ENCODE measurements around the gene RFPL1.
"Not testable (repeated sequence)": the region's sequence is repeated elsewhere in the genome, so short reads cannot be mapped to it uniquely, and the experiment has no call there.

The RFPL1 gene

GRCh38 chr22:29438283-29438682, at the start of gene RFPL1:
Gene RFPL1, plus strand, starts transcription at chr22:29438583.
- not testable (repeated sequence) for H3K9me3 ChIP-seq (ENCODE audit: control insufficient read depth, low read length); H3K4me1 ChIP-seq (ENCODE audit: control insufficient read depth, insufficient read depth, low read length); H3K27me3 ChIP-seq (replicated peaks; ENCODE audit: control insufficient read depth, insufficient read depth, low read length)

GRCh38 chr22:29388759-29389090, 49.7 kb upstream of the RFPL1 start:
- H3K36me3 ChIP-seq (ENCODE audit: control insufficient read depth, insufficient read depth, low read length, severe bottlenecking): peaks cover 3% of the 10 kb centered on the region
- H3K4me3 ChIP-seq (ENCODE audit: low read length): peak overlapping the region; percentile 91
- peaks cover 18% of the 10 kb centered on the region for H3K4me1 ChIP-seq (ENCODE audit: control insufficient read depth, insufficient read depth, low read length)
- DNase-seq (ENCODE audit: low read depth): no peak
- no peaks in the 10 kb centered on the region for H3K9me3 ChIP-seq (ENCODE audit: control insufficient read depth, low read length)
- no peaks in the 10 kb centered on the region for H3K27me3 ChIP-seq (replicated peaks; ENCODE audit: control insufficient read depth, insufficient read depth, low read length)
- peak overlapping the region; percentile 84 for H3K9ac ChIP-seq (ENCODE audit: low read length)

More at GRCh38 chr22:29438283-29438682, at the start of gene RFPL1:
- H3K9ac ChIP-seq (ENCODE audit: low read length); H3K4me3 ChIP-seq (ENCODE audit: low read length); DNase-seq (ENCODE audit: low read depth); H3K36me3 ChIP-seq (ENCODE audit: control insufficient read depth, insufficient read depth, low read length, severe bottlenecking): not testable (repeated sequence)

- Histone ChIP-seq H3K27me3 (replicated peaks; ENCODE audit: control insufficient read depth, insufficient read depth, low read length) (no peaks in the 10 kb centered on the region), H3K4me1 (ENCODE audit: control insufficient read depth, insufficient read depth, low read length) (peaks cover 18% of the 10 kb centered on the region), H3K9ac (ENCODE audit: low read length) (no peak overlapping the region), H3K4me3 (ENCODE audit: low read length) (no peak overlapping the region), H3K9me3 (ENCODE audit: control insufficient read depth, low read length) (no peaks in the 10 kb centered on the region), H3K36me3 (ENCODE audit: control insufficient read depth, insufficient read depth, low read length, severe bottlenecking) (no peaks in the 10 kb centered on the region)
- DNase-seq (ENCODE audit: low read depth): no peak
Measured at GRCh38 chr22:29390270-29390669, 48.1 kb upstream of the RFPL1 start.

- no peak for DNase-seq (ENCODE audit: low read depth)
- H3K4me1 ChIP-seq (ENCODE audit: control insufficient read depth, insufficient read depth, low read length): peaks cover 18% of the 10 kb centered on the region
- no peaks in the 10 kb centered on the region for H3K36me3 ChIP-seq (ENCODE audit: control insufficient read depth, insufficient read depth, low read length, severe bottlenecking)
- H3K4me3 ChIP-seq (ENCODE audit: low read length): no peak overlapping the region
- no peak overlapping the region for H3K9ac ChIP-seq (ENCODE audit: low read length)
- no peaks in the 10 kb centered on the region for H3K9me3 ChIP-seq (ENCODE audit: control insufficient read depth, low read length)
- H3K27me3 ChIP-seq (replicated peaks; ENCODE audit: control insufficient read depth, insufficient read depth, low read length): no peaks in the 10 kb centered on the region
Measured at GRCh38 chr22:29391546-29391945, 46.8 kb upstream of the RFPL1 start.

- Histone ChIP-seq H3K4me3 (ENCODE audit: low read length) (no peak overlapping the region), H3K36me3 (ENCODE audit: control insufficient read depth, insufficient read depth, low read length, severe bottlenecking) (no peaks in the 10 kb centered on the region), H3K27me3 (replicated peaks; ENCODE audit: control insufficient read depth, insufficient read depth, low read length) (peaks cover 8% of the 10 kb centered on the region), H3K9ac (ENCODE audit: low read length) (no peak overlapping the region), H3K9me3 (ENCODE audit: control insufficient read depth, low read length) (no peaks in the 10 kb centered on the region), H3K4me1 (ENCODE audit: control insufficient read depth, insufficient read depth, low read length) (peaks cover 5% of the 10 kb centered on the region)
- DNase-seq (ENCODE audit: low read depth): no peak
Measured at GRCh38 chr22:29393019-29393608, 45.3 kb upstream of the RFPL1 start.

- H3K9ac ChIP-seq (ENCODE audit: low read length): no peak overlapping the region
- no peaks in the 10 kb centered on the region for H3K9me3 ChIP-seq (ENCODE audit: control insufficient read depth, low read length)
- peak; percentile 91 for DNase-seq (ENCODE audit: low read depth)
- peaks cover 8% of the 10 kb centered on the region for H3K27me3 ChIP-seq (replicated peaks; ENCODE audit: control insufficient read depth, insufficient read depth, low read length)
- no peaks in the 10 kb centered on the region for H3K36me3 ChIP-seq (ENCODE audit: control insufficient read depth, insufficient read depth, low read length, severe bottlenecking)
- no peaks in the 10 kb centered on the region for H3K4me1 ChIP-seq (ENCODE audit: control insufficient read depth, insufficient read depth, low read length)
- no peak overlapping the region for H3K4me3 ChIP-seq (ENCODE audit: low read length)
Measured at GRCh38 chr22:29394931-29395581, 43.3 kb upstream of the RFPL1 start.

- DNase-seq (ENCODE audit: low read depth): no peak
- H3K36me3 ChIP-seq (ENCODE audit: control insufficient read depth, insufficient read depth, low read length, severe bottlenecking): no peaks in the 10 kb centered on the region
- no peaks in the 10 kb centered on the region for H3K9me3 ChIP-seq (ENCODE audit: control insufficient read depth, low read length)
- H3K4me1 ChIP-seq (ENCODE audit: control insufficient read depth, insufficient read depth, low read length): no peaks in the 10 kb centered on the region
- H3K9ac ChIP-seq (ENCODE audit: low read length): no peak overlapping the region
- H3K27me3 ChIP-seq (replicated peaks; ENCODE audit: control insufficient read depth, insufficient read depth, low read length): peaks cover 8% of the 10 kb centered on the region
- no peak overlapping the region for H3K4me3 ChIP-seq (ENCODE audit: low read length)
Measured at GRCh38 chr22:29396126-29396525, 42.3 kb upstream of the RFPL1 start.

GRCh38 chr22:29397791-29398190, 40.6 kb upstream of the RFPL1 start:
- Histone ChIP-seq H3K36me3 (ENCODE audit: control insufficient read depth, insufficient read depth, low read length, severe bottlenecking) (no peaks in the 10 kb centered on the region), H3K9me3 (ENCODE audit: control insufficient read depth, low read length) (no peaks in the 10 kb centered on the region), H3K4me1 (ENCODE audit: control insufficient read depth, insufficient read depth, low read length) (no peaks in the 10 kb centered on the region), H3K4me3 (ENCODE audit: low read length) (no peak overlapping the region), H3K9ac (ENCODE audit: low read length) (no peak overlapping the region), H3K27me3 (replicated peaks; ENCODE audit: control insufficient read depth, insufficient read depth, low read length) (peaks cover 8% of the 10 kb centered on the region)
- DNase-seq (ENCODE audit: low read depth): no peak

GRCh38 chr22:29400576-29400975, 37.8 kb upstream of the RFPL1 start:
- peaks cover 8% of the 10 kb centered on the region for H3K27me3 ChIP-seq (replicated peaks; ENCODE audit: control insufficient read depth, insufficient read depth, low read length)
- no peak for DNase-seq (ENCODE audit: low read depth)
- H3K4me1 ChIP-seq (ENCODE audit: control insufficient read depth, insufficient read depth, low read length): no peaks in the 10 kb centered on the region
- no peaks in the 10 kb centered on the region for H3K36me3 ChIP-seq (ENCODE audit: control insufficient read depth, insufficient read depth, low read length, severe bottlenecking)
- no peak overlapping the region for H3K4me3 ChIP-seq (ENCODE audit: low read length)
- H3K9ac ChIP-seq (ENCODE audit: low read length): no peak overlapping the region
- no peaks in the 10 kb centered on the region for H3K9me3 ChIP-seq (ENCODE audit: control insufficient read depth, low read length)

- H3K9me3 ChIP-seq (ENCODE audit: control insufficient read depth, low read length); DNase-seq (ENCODE audit: low read depth); H3K4me1 ChIP-seq (ENCODE audit: control insufficient read depth, insufficient read depth, low read length); H3K9ac ChIP-seq (ENCODE audit: low read length); H3K27me3 ChIP-seq (replicated peaks; ENCODE audit: control insufficient read depth, insufficient read depth, low read length); H3K4me3 ChIP-seq (ENCODE audit: low read length); H3K36me3 ChIP-seq (ENCODE audit: control insufficient read depth, insufficient read depth, low read length, severe bottlenecking): not testable (repeated sequence)
Measured at GRCh38 chr22:29401538-29401937, 36.8 kb upstream of the RFPL1 start.

- Histone ChIP-seq H3K9ac (ENCODE audit: low read length) (no peak overlapping the region), H3K36me3 (ENCODE audit: control insufficient read depth, insufficient read depth, low read length, severe bottlenecking) (no peaks in the 10 kb centered on the region), H3K27me3 (replicated peaks; ENCODE audit: control insufficient read depth, insufficient read depth, low read length) (no peaks in the 10 kb centered on the region), H3K4me1 (ENCODE audit: control insufficient read depth, insufficient read depth, low read length) (no peaks in the 10 kb centered on the region), H3K4me3 (ENCODE audit: low read length) (no peak overlapping the region), H3K9me3 (ENCODE audit: control insufficient read depth, low read length) (no peaks in the 10 kb centered on the region)
- DNase-seq (ENCODE audit: low read depth): no peak
Measured at GRCh38 chr22:29408940-29409339, 29.4 kb upstream of the RFPL1 start.

Measured in adipocyte (in vitro differentiated cells).